ENCODE data around the gene NPM1. TPM values are rescaled to one million over a fixed set of nuclear protein-coding genes. Genes with fewer than 3 reads are reported as not detected.

The NPM1 gene
- total RNA-seq, 4 donors from 2014 or later = 532 to 835 (median 744) TPM

DNA sequence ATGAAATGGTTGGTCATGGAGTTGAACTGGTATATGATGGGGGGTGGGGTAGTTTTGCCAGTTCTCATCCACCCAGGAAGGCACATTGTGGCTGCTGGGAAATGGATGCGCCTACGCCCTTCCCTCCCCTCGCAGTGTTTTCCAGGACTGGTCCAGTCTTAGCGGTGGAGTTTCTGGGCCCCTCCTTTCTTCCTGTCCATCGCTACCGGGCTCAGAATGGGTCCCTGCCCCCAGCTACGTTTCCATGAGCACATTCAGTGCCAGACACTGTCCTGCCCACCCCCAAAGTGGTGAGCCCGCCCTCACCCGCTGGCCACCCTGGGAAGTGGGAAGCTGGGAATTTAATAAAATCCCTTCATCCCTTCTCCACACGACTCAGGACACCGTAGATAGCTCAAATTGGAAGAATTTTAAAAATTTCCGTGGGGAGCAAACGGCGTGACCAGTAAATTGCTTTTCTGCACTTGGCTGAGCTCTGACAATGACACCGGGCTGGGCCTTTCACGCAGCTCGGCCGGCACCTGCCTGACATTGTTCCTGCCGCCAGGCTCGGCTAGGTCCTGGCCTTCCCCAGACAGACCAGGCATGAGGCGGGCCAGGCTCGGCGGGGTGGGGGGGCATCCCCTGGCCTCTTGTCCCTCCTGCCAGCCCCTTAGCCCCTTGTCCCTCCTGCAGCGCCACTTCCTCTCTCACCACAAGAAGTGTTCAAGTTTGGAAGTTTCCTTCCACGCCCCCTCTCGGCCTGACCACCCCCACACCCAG lies 35.4 kb downstream of the NPM1 start:
- H3K36me3 ChIP-seq = no peaks in the 10 kb centered on the region
- whole genome bisulfite sequencing, 2 donors (ENCODE audit: low coverage in 1 of 2) = 82% methylated on average over 14 of the region's 26 CpGs; no CpG with 5 or more reads in 1 of the 2 donors
- TF ChIP-seq POLR2A (IDR thresholded peaks at IDR 0.05) (no peak), POLR2AphosphoS5 (IDR thresholded peaks at IDR 0.05) (no peak)
- H3K4me3 ChIP-seq = no peak overlapping the region
- H3K4me1 ChIP-seq = peaks cover 0 to 33% (median 29%) of the 10 kb centered on the region in 3 donors
- peaks cover 19% of the 10 kb centered on the region for H3K27me3 ChIP-seq
- ATAC-seq = no peak
- H3K27ac ChIP-seq = no peak overlapping the region
- H3K9me3 ChIP-seq = no peaks in the 10 kb centered on the region

DNA sequence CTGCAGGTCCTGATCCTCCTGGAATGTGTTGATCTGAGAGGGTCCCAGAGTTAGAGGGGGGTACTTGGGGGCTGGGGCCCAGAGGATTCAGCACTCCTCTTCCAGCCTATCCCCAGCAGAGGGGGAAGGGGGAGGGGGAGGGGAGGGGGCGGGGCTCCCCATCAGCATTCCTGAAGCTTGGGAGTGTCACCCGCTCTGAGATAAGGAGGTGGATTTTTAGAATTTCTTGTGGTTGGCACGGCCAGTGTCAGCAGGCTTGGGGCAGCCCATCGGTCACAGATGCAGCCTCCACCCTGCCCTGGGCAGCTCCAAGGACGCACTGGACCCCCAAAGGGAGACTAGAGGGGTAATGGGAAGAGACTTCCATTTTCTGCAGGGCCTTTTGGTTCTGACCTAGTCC lies 37.1 kb downstream of the NPM1 start:
- Histone ChIP-seq H3K27ac (no peak overlapping the region), H3K36me3 (no peaks in the 10 kb centered on the region), H3K4me3 (no peak overlapping the region), H3K27me3 (peaks cover 9% of the 10 kb centered on the region), H3K4me1 (peaks cover 0 to 18% (median 15%) of the 10 kb centered on the region in 3 donors), H3K9me3 (no peaks in the 10 kb centered on the region)
- no peak for ATAC-seq
- TF ChIP-seq POLR2A (IDR thresholded peaks at IDR 0.05) (no peak), POLR2AphosphoS5 (IDR thresholded peaks at IDR 0.05) (no peak), EP300 (IDR thresholded peaks at IDR 0.05) (no peak)
- TF ChIP-seq, protein P1, sequence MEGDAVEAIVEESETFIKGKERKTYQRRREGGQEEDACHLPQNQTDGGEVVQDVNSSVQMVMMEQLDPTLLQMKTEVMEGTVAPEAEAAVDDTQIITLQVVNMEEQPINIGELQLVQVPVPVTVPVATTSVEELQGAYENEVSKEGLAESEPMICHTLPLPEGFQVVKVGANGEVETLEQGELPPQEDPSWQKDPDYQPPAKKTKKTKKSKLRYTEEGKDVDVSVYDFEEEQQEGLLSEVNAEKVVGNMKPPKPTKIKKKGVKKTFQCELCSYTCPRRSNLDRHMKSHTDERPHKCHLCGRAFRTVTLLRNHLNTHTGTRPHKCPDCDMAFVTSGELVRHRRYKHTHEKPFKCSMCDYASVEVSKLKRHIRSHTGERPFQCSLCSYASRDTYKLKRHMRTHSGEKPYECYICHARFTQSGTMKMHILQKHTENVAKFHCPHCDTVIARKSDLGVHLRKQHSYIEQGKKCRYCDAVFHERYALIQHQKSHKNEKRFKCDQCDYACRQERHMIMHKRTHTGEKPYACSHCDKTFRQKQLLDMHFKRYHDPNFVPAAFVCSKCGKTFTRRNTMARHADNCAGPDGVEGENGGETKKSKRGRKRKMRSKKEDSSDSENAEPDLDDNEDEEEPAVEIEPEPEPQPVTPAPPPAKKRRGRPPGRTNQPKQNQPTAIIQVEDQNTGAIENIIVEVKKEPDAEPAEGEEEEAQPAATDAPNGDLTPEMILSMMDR (IDR thresholded peaks at IDR 0.05) = no peak
- 73% methylated on average over 4 of the region's 5 CpGs; no CpG with 5 or more reads in 1 of the 2 donors for WGBS, 2 donors (ENCODE audit: low coverage in 1 of 2)

DNA sequence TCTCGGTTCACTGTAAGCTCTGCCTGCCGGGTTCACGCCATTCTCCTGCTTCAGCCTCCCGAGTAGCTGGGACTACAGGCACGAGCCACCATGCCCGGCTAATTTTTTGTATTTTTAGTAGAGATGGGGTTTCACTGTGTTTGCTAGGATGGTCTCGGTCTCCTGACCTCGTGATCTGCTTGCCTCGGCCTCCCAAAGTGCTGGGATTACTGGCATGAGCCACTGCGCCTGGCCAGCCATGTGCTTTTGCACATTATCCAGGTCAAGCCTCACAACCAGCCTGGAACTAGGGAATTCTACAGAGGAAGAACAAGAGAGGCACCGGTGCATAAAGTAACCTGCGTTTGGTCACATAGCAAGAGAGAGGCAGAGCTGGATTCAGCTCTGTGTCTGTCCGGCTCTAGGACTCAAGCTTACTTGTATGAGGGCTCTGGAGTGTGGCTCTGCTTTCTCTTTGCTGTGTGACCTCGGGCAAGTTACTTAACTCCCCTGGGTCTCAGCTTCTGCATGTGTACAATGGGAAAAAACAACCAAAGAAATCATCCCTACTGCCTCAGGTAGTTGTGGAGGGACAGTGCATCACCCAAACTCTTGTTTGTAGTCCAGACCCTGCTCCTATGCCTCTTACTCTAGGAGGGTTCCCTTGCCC lies 38.1 kb downstream of the NPM1 start:
- Histone ChIP-seq H3K4me1 (peaks cover 0 to 8% (median 8%) of the 10 kb centered on the region in 3 donors), H3K4me3 (no peak overlapping the region), H3K27ac (no peak overlapping the region), H3K36me3 (no peaks in the 10 kb centered on the region), H3K27me3 (no peaks in the 10 kb centered on the region), H3K9me3 (no peaks in the 10 kb centered on the region)
- ATAC-seq = no peak
- 96 to 98% methylated on average over 9 of the region's 14 CpGs for WGBS, 2 donors (ENCODE audit: low coverage in 1 of 2)
- no peak for TF ChIP-seq POLR2A (IDR thresholded peaks at IDR 0.05)
- no peak for TF ChIP-seq EP300 (IDR thresholded peaks at IDR 0.05)
- TF ChIP-seq, protein P1 (IDR thresholded peaks at IDR 0.05) = no peak
- no peak for TF ChIP-seq POLR2AphosphoS5 (IDR thresholded peaks at IDR 0.05)

DNA sequence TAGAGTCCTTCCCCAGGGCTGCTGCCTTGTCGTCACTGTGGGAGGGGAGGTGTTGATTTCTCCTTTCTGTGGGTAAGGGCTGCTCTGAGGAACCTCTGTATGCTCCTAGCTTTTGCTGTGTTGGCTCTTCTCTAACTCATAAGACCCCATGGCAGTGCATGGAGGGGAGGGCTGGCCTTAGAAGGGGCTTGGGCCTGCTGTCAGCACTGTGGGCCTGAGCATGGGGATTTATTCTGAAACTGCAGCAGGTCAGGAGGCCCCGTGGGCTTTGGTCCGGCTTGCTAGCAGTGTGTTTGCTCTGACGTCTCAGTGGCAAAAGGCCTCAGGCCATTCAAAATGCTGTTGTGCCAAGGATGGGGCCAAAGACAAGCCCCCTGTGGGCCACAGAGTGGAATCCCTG lies 38.6 kb downstream of the NPM1 start:
- H3K9me3 ChIP-seq = no peaks in the 10 kb centered on the region
- no peak for ATAC-seq
- no peaks in the 10 kb centered on the region for H3K36me3 ChIP-seq
- no peak overlapping the region for H3K4me3 ChIP-seq
- TF ChIP-seq, protein P1 (IDR thresholded peaks at IDR 0.05) = no peak
- no peak for TF ChIP-seq POLR2A (IDR thresholded peaks at IDR 0.05)
- TF ChIP-seq EP300 (IDR thresholded peaks at IDR 0.05) = no peak
- TF ChIP-seq POLR2AphosphoS5 (IDR thresholded peaks at IDR 0.05) = no peak
- H3K4me1 ChIP-seq = peaks cover 0 to 2% (median 2%) of the 10 kb centered on the region in 3 donors
- no peak overlapping the region for H3K27ac ChIP-seq
- WGBS, 2 donors (ENCODE audit: low coverage in 1 of 2) = 71% methylated on average over 3 of the region's 4 CpGs; no CpG with 5 or more reads in 1 of the 2 donors
- no peaks in the 10 kb centered on the region for H3K27me3 ChIP-seq

DNA sequence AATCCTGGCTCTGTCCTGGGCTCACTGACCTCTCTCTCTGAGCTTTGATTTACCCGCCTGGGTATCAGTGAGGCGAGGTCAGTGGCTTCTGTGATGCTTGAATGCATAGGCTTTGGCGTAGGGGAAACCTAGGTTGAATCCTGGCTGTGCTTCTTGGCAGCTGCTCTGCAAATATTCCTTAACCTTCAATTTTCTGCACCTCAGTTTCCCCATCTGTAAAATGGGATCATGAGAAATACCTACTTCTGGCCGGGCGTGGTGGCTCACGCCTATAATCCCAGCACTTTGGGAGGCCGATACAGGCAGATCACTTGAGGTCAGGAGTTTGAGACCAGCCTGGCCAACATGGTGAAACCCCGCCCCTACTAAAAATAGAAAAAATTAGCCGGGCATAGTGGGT lies 39.0 kb downstream of the NPM1 start:
- 100% methylated on average over 4 of the region's 9 CpGs; no CpG with 5 or more reads in 1 of the 2 donors for WGBS, 2 donors (ENCODE audit: low coverage in 1 of 2)
- no peak overlapping the region for H3K4me3 ChIP-seq
- H3K9me3 ChIP-seq = no peaks in the 10 kb centered on the region
- no peak for ATAC-seq
- H3K4me1 ChIP-seq = no peaks in the 10 kb centered on the region
- no peak overlapping the region for H3K27ac ChIP-seq
- TF ChIP-seq, protein P1 (IDR thresholded peaks at IDR 0.05) = no peak
- TF ChIP-seq POLR2A (IDR thresholded peaks at IDR 0.05) = no peak
- no peaks in the 10 kb centered on the region for H3K27me3 ChIP-seq
- H3K36me3 ChIP-seq = no peaks in the 10 kb centered on the region

Data from gastroesophageal sphincter (tissue), 4 donors.